CD4-positive, alpha-beta T cell (primary cell): Measurements from ENCODE around the gene SENP6. TPM values are rescaled to one million over a fixed set of nuclear protein-coding genes. Genes with fewer than 3 reads are reported as not detected.

ENCODE experiments used
- ATAC-seq: fragments of 200-7000 bp; cut with Tn5 transposase; one replicate; pipeline ENCODE4 v1.10.0; 2022; ENCODE audit warnings: mild to moderate bottlenecking; ENCODE audit not compliant: poor library complexity
- CTCF ChIA-PET: fragments of 350-600 bp; sonication (Branson Sonifier 250); formaldehyde crosslinking; loops from one replicate; lab custom pipeline; 2021; ENCODE audit warnings: antibody characterized with exemption, inconsistent platforms; lab: Charles Lee
- POLR2A ChIA-PET: fragments of 350-600 bp; sonication (Branson Sonifier 250); formaldehyde crosslinking; loops from one replicate; lab custom pipeline; 2021; ENCODE audit warnings: antibody characterized with exemption, inconsistent platforms; lab: Charles Lee
- DNase-seq, 14 experiments: peaks; one replicate each; pipeline ENCODE4 v3.0.0-alpha.2; 2013 to 2020; ENCODE audit warnings: mixed read lengths in 2 of 14
- H3K27ac ChIP-seq, 2 donors: one replicate each; pipeline versions ENCODE4 v1.5.1 to v1.7.0; 2013; ENCODE audit warnings: low read length in 2 of 2, low read depth in 1 of 2, mild to moderate bottlenecking in 1 of 2
- H3K27me3 ChIP-seq, 2 experiments: 1 replicate in 1 of 2; 2 replicates in 1 of 2; pipeline versions ENCODE4 v1.6.1 to v1.7.0; 2013; ENCODE audit warnings: low read length in 2 of 2, control low read depth in 1 of 2, mild to moderate bottlenecking in 1 of 2, moderate library complexity in 1 of 2; ENCODE audit not compliant: insufficient read depth in 2 of 2, control insufficient read depth in 1 of 2
- H3K36me3 ChIP-seq: one replicate; pipeline ENCODE4 v1.6.1; 2013; ENCODE audit warnings: low read length, control low read depth; ENCODE audit not compliant: insufficient read depth
- H3K4me1 ChIP-seq: one replicate; pipeline ENCODE4 v1.6.1; 2013; ENCODE audit warnings: low read length, control low read depth; ENCODE audit not compliant: insufficient read depth
- H3K4me3 ChIP-seq: one replicate; pipeline ENCODE4 v1.5.1; 2013; ENCODE audit warnings: mild to moderate bottlenecking, low read length, moderate library complexity
- H3K9me3 ChIP-seq, 2 experiments: 1 replicate in 1 of 2; 2 replicates in 1 of 2; pipeline versions ENCODE4 v1.6.1 to v1.7.0; 2013; ENCODE audit warnings: low read length in 2 of 2, mild to moderate bottlenecking in 2 of 2, control low read depth in 1 of 2, moderate library complexity in 1 of 2; ENCODE audit not compliant: control insufficient read depth in 1 of 2, insufficient read depth in 1 of 2
- H3K27ac Mint-ChIP-seq: one replicate; pipeline ENCODE4 v1.8.0; 2020; ENCODE audit warnings: mixed read lengths
- H3K27me3 Mint-ChIP-seq: one replicate; pipeline ENCODE4 v1.8.0; 2021; ENCODE audit warnings: mixed read lengths
- H3K36me3 Mint-ChIP-seq: one replicate; pipeline ENCODE4 v1.8.0; 2021; ENCODE audit warnings: low read depth, mixed read lengths
- H3K4me1 Mint-ChIP-seq: one replicate; pipeline ENCODE4 v1.8.0; 2021; ENCODE audit warnings: low read depth, mixed read lengths
- H3K4me3 Mint-ChIP-seq: one replicate; pipeline ENCODE4 v1.8.0; 2020; ENCODE audit warnings: mild to moderate bottlenecking, mixed read lengths
- H3K9me3 Mint-ChIP-seq: one replicate; pipeline ENCODE4 v1.8.0; 2020; ENCODE audit warnings: mixed read lengths
- intact Hi-C, 2 experiments: fragments of 100-400 bp; cut with DNase I in 1 of 2; cut with micrococcal nuclease in 1 of 2; formaldehyde crosslinking; loops; one replicate each; pipeline versions ENCODE4 v1.15.1 to v1.9.0; 2023 to 2025; cut with DNase I, micrococcal nuclease
- total RNA-seq, 174 experiments: library from RNA in 2 of 174; stranded (reverse) in 2 of 174; gene quantifications; one replicate each; pipeline ENCODE4 v1.2.3 and lab custom pipeline; 2021 to 2026
- TF ChIP-seq, protein P1 (sequence below): fragments of 200-600 bp; IDR thresholded peaks from one replicate; pipeline ENCODE4 v1.8.0; 2022; ENCODE audit warnings: antibody characterized with exemption, mild to moderate bottlenecking

SENP6 gene
- total RNA-seq, 2 experiments from 2014 or later: 82.0 to 94.8 TPM

DNA sequence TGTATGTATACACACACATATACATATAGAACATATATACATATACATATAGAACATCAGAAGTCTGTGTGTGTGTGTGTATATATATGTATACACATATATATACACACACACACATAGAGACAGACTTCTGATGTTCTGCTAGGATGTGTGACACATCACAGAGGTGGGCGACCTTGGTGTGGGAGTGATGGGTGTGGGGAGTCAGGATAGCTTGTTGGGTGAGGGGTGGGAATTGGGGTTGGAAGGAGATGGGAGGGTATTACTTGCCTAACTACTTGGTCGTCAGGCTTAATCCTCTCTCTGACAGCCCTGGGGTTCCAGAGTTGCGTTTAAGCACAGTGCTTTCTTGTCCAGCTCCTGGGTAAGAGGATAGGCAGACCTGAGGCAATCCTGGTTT lies 155.6 kb downstream of the SENP6 start:
- H3K4me3 ChIP-seq: no peak overlapping the region
- no peaks in the 10 kb centered on the region for H3K4me1 ChIP-seq
- H3K27me3 Mint-ChIP-seq: peaks cover 67% of the 10 kb centered on the region
- H3K36me3 Mint-ChIP-seq: no peaks in the 10 kb centered on the region
- ATAC-seq (no peak), DNase-seq (no peak)
- peaks cover 0 to 12% of the 10 kb centered on the region in 2 experiments for H3K27me3 ChIP-seq
- H3K36me3 ChIP-seq: no peaks in the 10 kb centered on the region
- no peak overlapping the region for H3K27ac Mint-ChIP-seq
- no peaks in the 10 kb centered on the region for H3K9me3 ChIP-seq
- intact Hi-C loops: no loop called here
- CTCF ChIA-PET: no interaction called here
- POLR2A ChIA-PET: no interaction called here
- no peaks in the 10 kb centered on the region for H3K9me3 Mint-ChIP-seq
- no peak overlapping the region for H3K27ac ChIP-seq
- TF ChIP-seq, protein P1, sequence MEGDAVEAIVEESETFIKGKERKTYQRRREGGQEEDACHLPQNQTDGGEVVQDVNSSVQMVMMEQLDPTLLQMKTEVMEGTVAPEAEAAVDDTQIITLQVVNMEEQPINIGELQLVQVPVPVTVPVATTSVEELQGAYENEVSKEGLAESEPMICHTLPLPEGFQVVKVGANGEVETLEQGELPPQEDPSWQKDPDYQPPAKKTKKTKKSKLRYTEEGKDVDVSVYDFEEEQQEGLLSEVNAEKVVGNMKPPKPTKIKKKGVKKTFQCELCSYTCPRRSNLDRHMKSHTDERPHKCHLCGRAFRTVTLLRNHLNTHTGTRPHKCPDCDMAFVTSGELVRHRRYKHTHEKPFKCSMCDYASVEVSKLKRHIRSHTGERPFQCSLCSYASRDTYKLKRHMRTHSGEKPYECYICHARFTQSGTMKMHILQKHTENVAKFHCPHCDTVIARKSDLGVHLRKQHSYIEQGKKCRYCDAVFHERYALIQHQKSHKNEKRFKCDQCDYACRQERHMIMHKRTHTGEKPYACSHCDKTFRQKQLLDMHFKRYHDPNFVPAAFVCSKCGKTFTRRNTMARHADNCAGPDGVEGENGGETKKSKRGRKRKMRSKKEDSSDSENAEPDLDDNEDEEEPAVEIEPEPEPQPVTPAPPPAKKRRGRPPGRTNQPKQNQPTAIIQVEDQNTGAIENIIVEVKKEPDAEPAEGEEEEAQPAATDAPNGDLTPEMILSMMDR: no peak
- no peak overlapping the region for H3K4me3 Mint-ChIP-seq
- no peaks in the 10 kb centered on the region for H3K4me1 Mint-ChIP-seq

DNA sequence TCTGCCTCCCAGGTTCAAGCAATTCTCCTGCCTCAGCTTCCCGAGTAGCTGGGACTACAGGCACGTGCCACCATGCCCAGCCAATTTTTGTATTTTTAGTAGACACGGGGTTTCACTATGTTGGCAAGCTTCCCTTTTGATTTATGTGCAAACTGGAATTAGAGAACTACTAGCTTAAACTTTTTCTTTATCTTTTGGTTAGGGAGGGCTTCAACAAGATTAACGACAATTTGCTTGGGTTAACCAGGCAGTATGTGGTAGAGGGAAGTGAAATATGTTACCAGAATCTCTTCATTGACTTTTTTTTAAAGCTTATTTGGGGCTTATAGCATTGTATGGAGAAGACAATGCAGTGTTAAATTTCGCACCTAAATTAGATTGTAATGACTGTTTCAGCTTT lies 156.4 kb downstream of the SENP6 start:
- TF ChIP-seq, protein P1: no peak
- Histone ChIP-seq H3K9me3 (no peaks in the 10 kb centered on the region), H3K4me1 (no peaks in the 10 kb centered on the region), H3K36me3 (no peaks in the 10 kb centered on the region), H3K4me3 (no peak overlapping the region), H3K27ac (no peak overlapping the region), H3K27me3 (peaks cover 0 to 7% of the 10 kb centered on the region in 2 experiments)
- DNase-seq: no peak
- no peaks in the 10 kb centered on the region for H3K4me1 Mint-ChIP-seq
- no peak overlapping the region for H3K27ac Mint-ChIP-seq
- no peaks in the 10 kb centered on the region for H3K9me3 Mint-ChIP-seq
- ChIA-PET CTCF (no interaction called here), POLR2A (no interaction called here)
- H3K4me3 Mint-ChIP-seq: no peak overlapping the region
- no peak for ATAC-seq
- peaks cover 60% of the 10 kb centered on the region for H3K27me3 Mint-ChIP-seq
- no peaks in the 10 kb centered on the region for H3K36me3 Mint-ChIP-seq
- intact Hi-C loops: no loop called here

DNA sequence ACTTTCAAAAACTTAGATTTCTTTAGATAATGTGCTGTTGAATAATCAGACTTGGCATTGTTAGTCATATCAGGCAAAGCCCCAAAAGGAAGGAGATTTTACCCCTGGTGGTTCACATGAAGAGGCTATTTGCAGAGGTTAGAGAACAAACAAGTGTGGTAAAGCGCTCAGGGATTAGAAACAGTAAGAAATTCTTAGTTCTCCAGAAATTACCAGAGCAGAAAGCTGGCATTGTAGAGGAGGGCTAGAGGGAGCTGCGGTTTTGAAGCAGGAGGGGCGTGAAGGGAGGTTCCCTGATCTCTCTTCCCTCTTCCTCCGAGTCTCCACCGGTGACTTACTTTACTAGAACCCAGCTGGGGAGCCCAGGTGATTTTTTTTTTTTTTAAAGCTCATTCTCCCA lies 157.5 kb downstream of the SENP6 start:
- ChIA-PET CTCF (no interaction called here), POLR2A (no interaction called here)
- Mint-ChIP-seq H3K27me3 (peaks cover 59% of the 10 kb centered on the region), H3K36me3 (no peaks in the 10 kb centered on the region), H3K27ac (no peak overlapping the region), H3K4me3 (no peak overlapping the region), H3K9me3 (no peaks in the 10 kb centered on the region), H3K4me1 (no peaks in the 10 kb centered on the region)
- DNase-seq (no peak), ATAC-seq (no peak)
- peaks cover 0 to 7% of the 10 kb centered on the region in 2 experiments for H3K27me3 ChIP-seq
- no peaks in the 10 kb centered on the region for H3K36me3 ChIP-seq
- H3K4me3 ChIP-seq: no peak overlapping the region
- no peaks in the 10 kb centered on the region for H3K9me3 ChIP-seq
- H3K27ac ChIP-seq: no peak overlapping the region
- TF ChIP-seq, protein P1: no peak
- intact Hi-C loops: no loop called here
- H3K4me1 ChIP-seq: no peaks in the 10 kb centered on the region
